H1 (cell line): ENCODE data around the gene KRTAP10-3. TPM values are rescaled to one million over a fixed set of nuclear protein-coding genes. Genes with fewer than 3 reads are reported as not detected.
A peak's percentile ranks its signal among the peaks of the same experiment; 100 is the strongest.
"Not testable (repeated sequence)": the region's sequence is repeated elsewhere in the genome, so short reads cannot be mapped to it uniquely, and the experiment has no call there.

Source experiments
- CTCF ChIA-PET: fragments of 300-600 bp; sonication (Branson Sonifier 250); formaldehyde crosslinking; loops from one replicate; lab custom pipeline; 2021; ENCODE audit not compliant: partially characterized antibody; lab: Charles Lee
- POLR2A ChIA-PET: fragments of 300-600 bp; sonication (Branson Sonifier 250); formaldehyde crosslinking; loops from one replicate; lab custom pipeline; 2021; ENCODE audit warnings: inconsistent platforms; ENCODE audit not compliant: partially characterized antibody; lab: Charles Lee
- DNase-seq, 2 experiments: peaks; one replicate each; pipeline versions ENCODE4 v3.0.0 to v3.0.0-alpha.2; 2010 to 2022; ENCODE audit warnings: low spot score in 2 of 2, low read depth in 1 of 2, mixed read lengths in 1 of 2
- FAIRE-seq: peaks from 2 replicates; lab custom pipeline; 2011; peaks lifted over from hg19 to GRCh38; lab: Jason Lieb, UNC
- H2AFZ ChIP-seq: 2 replicates; pipeline ENCODE4 v1.8.1; 2012; ENCODE audit warnings: low read length, inconsistent platforms
- H2AK5ac ChIP-seq: 2 replicates; pipeline ENCODE4 v1.6.1; 2013; ENCODE audit warnings: low read depth, low read length
- H2BK120ac ChIP-seq: replicated peaks from 2 replicates; pipeline ENCODE3; 2013; ENCODE audit warnings: low read depth, low read length, inconsistent platforms
- H2BK12ac ChIP-seq: 2 replicates; pipeline ENCODE4 v1.6.1; 2013; ENCODE audit warnings: low read depth, low read length
- H2BK15ac ChIP-seq: 2 replicates; pipeline ENCODE4 v1.6.1; 2013; ENCODE audit warnings: low read length
- H2BK20ac ChIP-seq: 2 replicates; pipeline ENCODE4 v1.6.1; 2013; ENCODE audit warnings: low read length
- H2BK5ac ChIP-seq: 2 replicates; pipeline ENCODE4 v1.6.1; 2013; ENCODE audit warnings: low read depth, low read length
- H3K14ac ChIP-seq: 2 replicates; pipeline ENCODE4 v1.6.1; 2013; ENCODE audit warnings: inconsistent platforms; ENCODE audit not compliant: insufficient read length
- H3K18ac ChIP-seq: 2 replicates; pipeline ENCODE4 v1.6.1; 2013; ENCODE audit warnings: low read length; ENCODE audit errors: extremely low read depth
- H3K23ac ChIP-seq: 2 replicates; pipeline ENCODE4 v1.6.1; 2013; ENCODE audit warnings: inconsistent platforms; ENCODE audit not compliant: insufficient read length
- H3K23me2 ChIP-seq: 2 replicates; pipeline ENCODE4 v1.6.1; 2013; ENCODE audit warnings: low read depth, low read length
- H3K27ac ChIP-seq: 2 replicates; pipeline ENCODE4 v1.6.1; 2011; ENCODE audit warnings: low read depth, low read length, inconsistent platforms
- H3K27me3 ChIP-seq, 4 experiments: replicated peaks in 1 of 4; 1 replicate in 1 of 4; 2 replicates in 3 of 4; pipeline versions ENCODE4 v1.6.1 to v1.8.1; 2011 to 2013; ENCODE audit warnings: low read length in 3 of 4, mild to moderate bottlenecking in 3 of 4, inconsistent platforms in 2 of 4, mixed read lengths in 2 of 4, moderate library complexity in 1 of 4; ENCODE audit not compliant: control insufficient read depth in 3 of 4, insufficient read depth in 3 of 4; ENCODE audit errors: extremely low read depth in 1 of 4
- H3K36me3 ChIP-seq, 4 experiments: 2 replicates each; pipeline versions ENCODE4 v1.6.1 to v1.8.1; 2011 to 2013; ENCODE audit warnings: mild to moderate bottlenecking in 4 of 4, low read length in 3 of 4, moderate library complexity in 2 of 4, control low read depth in 1 of 4, inconsistent platforms in 1 of 4; ENCODE audit not compliant: insufficient read depth in 4 of 4, control insufficient read depth in 2 of 4
- H3K4ac ChIP-seq: replicated peaks from 2 replicates; pipeline ENCODE3; 2013; ENCODE audit warnings: low read length, low read depth, mixed read lengths, inconsistent platforms; ENCODE audit not compliant: insufficient read length
- H3K4me1 ChIP-seq, 4 experiments: replicated peaks in 1 of 4; 1 replicate in 1 of 4; 2 replicates in 3 of 4; pipeline versions ENCODE4 v1.6.1 to v1.8.1; 2011 to 2013; ENCODE audit warnings: low read length in 3 of 4, inconsistent platforms in 2 of 4, mixed read lengths in 1 of 4; ENCODE audit not compliant: insufficient read depth in 4 of 4, control insufficient read depth in 3 of 4
- H3K4me2 ChIP-seq, 2 experiments: 2 replicates each; pipeline versions ENCODE4 v1.6.1 to v1.8.1; 2011 to 2013; ENCODE audit warnings: low read depth in 2 of 2, low read length in 2 of 2, control low read depth in 1 of 2, inconsistent platforms in 1 of 2, mild to moderate bottlenecking in 1 of 2; ENCODE audit not compliant: insufficient read depth in 1 of 2
- H3K4me3 ChIP-seq, 4 experiments: fragments of 200-600, 300-600 bp in 1 of 4; sonication (generic), shearing (Covaris generic), sonication (Bioruptor Twin) in 1 of 4; 2 replicates each; pipeline versions ENCODE4 v1.5.1 to v1.8.1; 2011 to 2016; ENCODE audit warnings: low read length in 4 of 4, low read depth in 3 of 4, control low read depth in 2 of 4, inconsistent platforms in 2 of 4, mild to moderate bottlenecking in 2 of 4, mixed read lengths in 1 of 4, moderate library complexity in 1 of 4; ENCODE audit not compliant: insufficient read depth in 2 of 4; ENCODE audit errors: extremely low read depth in 1 of 4
- H3K56ac ChIP-seq: replicated peaks from 2 replicates; pipeline ENCODE3; 2013; ENCODE audit warnings: low read depth, mild to moderate bottlenecking, mixed read lengths, low read length, inconsistent platforms; ENCODE audit not compliant: insufficient read length
- H3K79me1 ChIP-seq: 2 replicates; pipeline ENCODE4 v1.6.1; 2013; ENCODE audit warnings: low read depth, low read length, control low read depth
- H3K79me2 ChIP-seq, 2 experiments: 2 replicates each; pipeline versions ENCODE4 v1.6.1 to v1.8.1; 2012 to 2013; ENCODE audit warnings: low read length in 2 of 2, mild to moderate bottlenecking in 2 of 2, inconsistent platforms in 1 of 2; ENCODE audit not compliant: insufficient read depth in 2 of 2, control insufficient read depth in 1 of 2
- H3K9ac ChIP-seq, 4 experiments: replicated peaks in 1 of 4; 1 replicate in 1 of 4; 2 replicates in 3 of 4; pipeline versions ENCODE4 v1.6.1 to v1.8.1; 2011 to 2013; ENCODE audit warnings: low read depth in 3 of 4, low read length in 3 of 4, control low read depth in 2 of 4, mild to moderate bottlenecking in 2 of 4, moderate library complexity in 2 of 4, inconsistent platforms in 1 of 4; ENCODE audit errors: extremely low read depth in 1 of 4
- H3K9me3 ChIP-seq, 2 experiments: 2 replicates each; pipeline versions ENCODE4 v1.6.1 to v1.8.1; 2012 to 2013; ENCODE audit warnings: mild to moderate bottlenecking in 2 of 2, moderate library complexity in 2 of 2, control low read depth in 1 of 2, inconsistent platforms in 1 of 2, low read depth in 1 of 2, low read length in 1 of 2, mixed read lengths in 1 of 2; ENCODE audit not compliant: insufficient read depth in 2 of 2
- H4K20me1 ChIP-seq, 2 experiments: replicated peaks in 1 of 2; 2 replicates each; pipeline versions ENCODE3 to v1.8.1; 2011 to 2013; ENCODE audit warnings: inconsistent platforms in 2 of 2, low read length in 2 of 2, mild to moderate bottlenecking in 1 of 2; ENCODE audit not compliant: insufficient read depth in 2 of 2, control insufficient read depth in 1 of 2
- H4K5ac ChIP-seq: 2 replicates; pipeline ENCODE4 v1.6.1; 2013; ENCODE audit warnings: low read length, low read depth, mixed read lengths, inconsistent platforms; ENCODE audit not compliant: insufficient read length
- H4K8ac ChIP-seq: 2 replicates; pipeline ENCODE4 v1.8.0; 2013; ENCODE audit warnings: mild to moderate bottlenecking, moderate library complexity, low read length, inconsistent platforms; ENCODE audit not compliant: insufficient read depth; ENCODE audit errors: extremely low read depth
- H4K91ac ChIP-seq: replicated peaks from 2 replicates; pipeline ENCODE3; 2013; ENCODE audit warnings: low read length, mixed read lengths, inconsistent platforms; ENCODE audit not compliant: insufficient read length
- WGBS, 2 experiments: shearing (Covaris generic) in 1 of 2; methylation state at CpG; one replicate each; pipeline versions ENCODE4 v1.1.6 to v1.1.7; 2013 to 2015; ENCODE audit warnings: low lambda C conversion rate in 2 of 2, mixed read lengths in 2 of 2, inconsistent platforms in 1 of 2, low coverage in 1 of 2, missing lambda C conversion rate in 1 of 2; ENCODE audit not compliant: insufficient replicate concordance in 2 of 2, insufficient coverage in 1 of 2, insufficient read length in 1 of 2; ENCODE audit errors: extremely low coverage in 1 of 2, missing lambda C conversion rate in 1 of 2; 5-methylcytosine and 5-hydroxymethylcytosine counted together
- polyA plus RNA-seq, 7 experiments: library from polyadenylated mRNA; depleted of rRNA in 3 of 7; stranded (reverse) in 5 of 7; unstranded in 2 of 7; fragments of >200 nt in 5 of 7; fragments of 200-250 nt in 2 of 7; gene quantifications; 1 replicate in 5 of 7; 2 replicates in 1 of 7; 4 replicates in 1 of 7; pipeline versions ENCODE4 v1.2.1 to v1.2.3, GENCODE V29; 2011 to 2013; ENCODE audit warnings: missing spikeins in 2 of 7, mixed read lengths in 2 of 7
- total RNA-seq: library from RNA; stranded (reverse); fragmentation: NEBNext Ultra II Directional; extraction: Animal tissue kit (Norgen Biotek cat#: 25700); gene quantifications from 2 replicates; pipeline ENCODE4 v1.2.1, GENCODE V29; 2021

KRTAP10-3 gene
- total and polyA plus RNA-seq, 2 of the 8 experiments (the other 6 are each of a cell fraction or from before 2014, with no cell fraction given): not detected

DNA sequence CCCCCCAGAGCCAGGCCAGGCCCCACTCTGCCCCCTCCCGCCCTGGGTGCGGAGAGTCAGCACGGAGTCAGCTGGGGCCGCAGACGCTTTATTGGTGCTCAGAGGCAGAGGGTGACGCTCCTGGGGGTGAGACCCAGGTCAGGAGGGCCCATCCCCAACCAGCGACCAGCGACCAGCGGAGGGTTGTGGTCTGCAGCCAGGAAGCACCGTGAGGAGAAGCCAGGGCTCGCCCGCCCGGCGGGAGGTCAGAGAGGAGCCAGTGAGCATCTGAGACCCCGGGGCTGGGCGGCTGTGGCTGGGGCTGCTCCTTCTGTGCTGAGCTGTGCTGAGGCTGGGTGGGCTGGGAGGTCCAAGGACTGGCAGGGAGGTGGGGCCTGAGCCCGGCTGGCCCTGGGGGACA is 8.3 kb downstream of the KRTAP10-3 start:
- FAIRE-seq, H2AFZ ChIP-seq, H3K27ac ChIP-seq, H3K4me3 ChIP-seq, H3K9me3 ChIP-seq, H3K23ac ChIP-seq, H3K9ac ChIP-seq, H3K14ac ChIP-seq, H3K27me3 ChIP-seq, H4K5ac ChIP-seq, H3K79me2 ChIP-seq, H3K4me2 ChIP-seq, H3K4ac ChIP-seq, H4K20me1 ChIP-seq, H3K36me3 ChIP-seq, H3K23me2 ChIP-seq, H3K56ac ChIP-seq, H2BK20ac ChIP-seq, H3K79me1 ChIP-seq, H2BK15ac ChIP-seq, H2BK120ac ChIP-seq: not testable (repeated sequence)
- ChIA-PET POLR2A (interaction anchor here (1.1 to 1.6 kb wide), 5 partner anchors 11 to 216 kb away, joined by 3 to 4 read pairs (median 4); partner anchors contain the start of gene KRTAP10-1), CTCF (interaction anchor here (0.7 to 2.3 kb wide), 9 partner anchors 9 to 243 kb away, joined by 3 to 8 read pairs (median 4); no protein-coding TSS in a partner anchor)
- peak overlapping the region; percentile 98 for H2BK12ac ChIP-seq
- peak overlapping the region; percentile 61 for H2BK5ac ChIP-seq
- peak in 1 of 2 experiments; percentile 50 for DNase-seq
- peak overlapping the region; percentile 71 for H4K8ac ChIP-seq
- peak overlapping the region; percentile 78 for H3K18ac ChIP-seq
- peak overlapping the region; percentile 85 for H4K91ac ChIP-seq
- 75% methylated on average over 10 of the region's 17 CpGs; no CpG with 5 or more reads in 1 of the 2 experiments for whole genome bisulfite sequencing, 2 experiments
- peaks cover 9 to 35% (median 17%) of the 10 kb centered on the region in 4 experiments for H3K4me1 ChIP-seq
- H2AK5ac ChIP-seq: 0 out of 2 replicates have a peak overlapping the region, but pooled peaks have one; percentile 82
